Stimulated activated CD4-positive, alpha-beta T cell treated with anti-CD3 and anti-CD28 coated beads, TNF-alpha, amount 100 ng/mL, for 48 hours (primary cell): ENCODE measurements around the gene EPSTI1.

Experiments used
- DNase-seq, 3 donors: peaks; one replicate each; pipeline ENCODE4 v3.0.0-alpha.2; 2020; ENCODE audit warnings: low read depth in 3 of 3

The EPSTI1 gene

DNA sequence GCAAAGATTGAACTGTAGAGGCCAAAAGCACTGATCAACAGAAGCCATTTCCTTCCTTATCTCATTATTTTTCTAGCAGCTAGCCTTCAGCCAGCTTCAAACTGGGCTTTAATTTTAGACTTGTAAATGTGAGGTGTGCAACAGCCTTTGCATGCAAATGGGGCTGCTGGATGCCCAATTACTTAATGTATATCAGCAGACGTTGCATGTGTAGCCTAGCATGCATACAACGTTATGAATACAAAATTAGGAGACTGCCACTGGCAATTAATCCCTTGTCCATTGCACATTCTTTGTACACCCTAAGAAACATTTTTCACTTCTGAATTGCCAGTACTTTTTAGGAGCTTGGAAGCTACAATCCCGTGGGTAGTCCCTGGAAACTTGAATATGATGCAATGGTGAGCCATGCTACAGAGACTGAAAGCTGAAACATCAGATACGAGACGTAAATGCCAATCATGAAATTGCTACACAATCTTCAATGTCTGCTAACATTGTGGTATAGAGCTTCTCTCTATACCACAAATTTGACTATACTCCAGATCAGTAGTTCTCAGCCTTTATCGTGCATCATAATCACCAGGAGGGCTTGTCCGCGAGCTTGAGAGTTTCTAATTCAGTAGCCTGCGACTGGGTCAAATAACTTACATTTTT is 20.2 kb downstream of the EPSTI1 start:
- DNase-seq: no peak

DNA sequence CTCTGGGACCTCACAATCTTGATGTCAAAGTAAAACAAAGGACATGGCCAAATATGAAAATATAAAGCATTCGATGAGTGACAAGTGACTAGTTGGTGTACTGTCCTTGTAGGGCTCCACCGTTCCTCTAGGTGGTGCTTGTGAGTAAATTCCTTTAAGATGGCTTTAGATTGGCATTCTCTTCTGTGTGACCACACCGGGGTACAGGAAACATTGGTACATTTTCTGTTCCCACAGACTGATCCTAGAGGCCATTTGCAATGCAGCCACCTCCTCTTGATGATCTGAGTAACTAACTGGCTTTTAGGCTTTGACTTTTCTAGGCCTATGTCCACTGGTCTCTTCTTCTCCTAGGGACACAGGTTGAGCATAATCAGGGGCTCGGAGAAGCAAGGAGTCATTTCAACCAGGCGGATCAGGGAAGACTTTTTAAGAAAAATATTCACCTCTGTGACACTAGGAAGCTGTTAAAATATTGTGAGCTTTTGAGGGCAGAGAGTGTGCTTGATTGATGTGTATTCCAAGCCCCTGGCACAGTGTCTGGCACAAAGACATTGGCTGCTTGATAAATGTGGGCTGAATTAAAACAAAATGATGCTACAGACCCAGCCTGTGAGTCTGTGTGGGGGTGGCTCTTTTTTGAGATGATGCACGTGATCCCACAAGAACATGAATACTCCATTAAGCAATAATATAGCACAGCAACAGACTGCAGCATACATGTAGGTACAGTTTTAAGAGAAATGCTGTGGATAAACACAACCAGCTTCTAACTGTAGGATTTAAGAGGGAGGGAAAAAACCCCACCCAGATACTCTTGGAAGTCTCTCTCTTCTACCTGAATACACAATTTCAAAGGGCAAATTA is 21.0 kb downstream of the EPSTI1 start:
- DNase-seq: peak in 2 of 3 donors; percentile 13 to 37

GRCh38 chr13:42969565-42970172 is 22.4 kb downstream of the EPSTI1 start:
- DNase-seq: peak; percentile 57 to 83 (median 65)

DNA sequence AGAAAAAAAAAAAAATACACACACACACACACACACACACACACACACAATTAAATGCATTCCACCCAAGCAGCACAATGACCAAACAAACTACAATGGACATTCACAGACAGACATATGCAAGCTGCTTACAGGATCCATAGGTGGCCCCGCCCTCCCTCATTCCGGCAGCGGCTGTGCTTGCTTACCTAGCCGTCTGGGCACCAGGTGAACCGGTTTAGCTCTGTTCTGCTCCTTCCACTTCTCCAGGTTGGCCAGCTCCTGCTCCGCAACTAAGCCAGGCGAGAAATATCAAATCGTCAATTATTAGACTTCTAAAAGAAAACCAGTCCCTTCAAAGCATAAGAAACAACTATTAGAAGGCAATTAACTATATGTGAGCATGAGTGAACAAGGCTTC is 23.1 kb downstream of the EPSTI1 start:
- no peak for DNase-seq

GRCh38 chr13:42967660-42968059 is 24.4 kb downstream of the EPSTI1 start:
- DNase-seq: no peak

GRCh38 chr13:42965281-42965680 is 26.8 kb downstream of the EPSTI1 start:
- DNase-seq: no peak

GRCh38 chr13:42964761-42965161 is 27.3 kb downstream of the EPSTI1 start:
- DNase-seq: no peak

GRCh38 chr13:42959615-42960014 is 32.4 kb downstream of the EPSTI1 start:
- no peak for DNase-seq

GRCh38 chr13:42957881-42958280 is 34.2 kb downstream of the EPSTI1 start:
- DNase-seq: no peak

DNA sequence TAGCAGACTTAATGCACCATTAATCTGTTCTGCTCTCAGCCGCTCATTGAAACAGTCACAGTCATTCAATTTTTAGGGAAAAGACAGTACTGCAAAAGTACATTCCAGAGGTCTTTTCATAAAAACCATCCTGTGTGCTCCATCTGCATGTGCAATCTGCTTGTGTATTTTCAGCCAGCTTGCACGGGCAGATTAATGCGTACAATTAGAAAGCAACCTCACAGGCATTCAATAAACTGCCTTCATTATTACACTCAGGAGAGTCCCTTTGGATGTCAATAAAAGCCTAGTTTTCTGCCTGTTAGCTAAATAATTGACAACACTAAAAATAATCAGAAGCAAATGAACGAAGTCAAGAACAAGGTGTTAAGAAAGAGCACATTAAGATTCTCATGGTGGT is 41.9 kb downstream of the EPSTI1 start:
- no peak for DNase-seq

DNA sequence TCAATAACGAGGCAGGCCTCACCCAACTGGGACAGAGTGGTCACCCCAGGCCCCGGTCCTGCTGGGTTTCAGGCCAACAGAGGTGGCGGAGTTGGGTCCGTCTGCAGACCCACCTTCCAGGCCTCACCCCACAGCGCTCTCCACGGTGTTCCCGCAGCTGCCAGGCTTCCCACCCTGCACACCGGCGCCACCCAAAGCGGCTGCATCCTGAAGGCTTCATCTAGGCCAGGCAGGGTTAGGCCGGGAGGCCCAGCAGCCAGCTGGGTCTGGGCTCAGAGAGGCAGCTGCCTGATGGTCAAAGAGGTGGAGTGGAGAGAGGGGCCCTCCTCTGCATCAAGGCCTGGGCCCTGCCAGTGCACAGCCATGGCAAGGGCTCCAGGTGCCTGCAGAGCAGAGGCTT is 44.1 kb downstream of the EPSTI1 start:
- DNase-seq: no peak

DNA sequence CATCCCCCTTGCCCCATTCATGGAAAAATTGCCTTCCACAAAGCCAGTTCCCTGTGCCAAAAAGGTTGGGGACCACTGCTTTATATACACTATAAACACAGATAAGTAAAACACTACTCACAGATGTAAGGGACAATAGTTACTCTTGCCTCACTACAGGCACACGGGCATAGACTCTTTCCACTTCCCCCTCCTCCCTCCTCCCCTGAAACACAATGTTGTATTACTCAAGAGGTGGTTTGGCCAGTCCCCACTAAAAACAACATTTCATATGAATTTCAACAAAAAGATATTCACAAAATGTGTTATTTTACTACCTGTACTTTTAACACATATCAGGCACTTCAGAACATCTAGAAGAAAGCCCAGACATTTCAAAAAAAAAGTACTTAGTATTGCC is 45.1 kb downstream of the EPSTI1 start:
- no peak for DNase-seq

GRCh38 chr13:42929886-42930535 is 62.0 kb downstream of the EPSTI1 start:
- DNase-seq: no peak

DNA sequence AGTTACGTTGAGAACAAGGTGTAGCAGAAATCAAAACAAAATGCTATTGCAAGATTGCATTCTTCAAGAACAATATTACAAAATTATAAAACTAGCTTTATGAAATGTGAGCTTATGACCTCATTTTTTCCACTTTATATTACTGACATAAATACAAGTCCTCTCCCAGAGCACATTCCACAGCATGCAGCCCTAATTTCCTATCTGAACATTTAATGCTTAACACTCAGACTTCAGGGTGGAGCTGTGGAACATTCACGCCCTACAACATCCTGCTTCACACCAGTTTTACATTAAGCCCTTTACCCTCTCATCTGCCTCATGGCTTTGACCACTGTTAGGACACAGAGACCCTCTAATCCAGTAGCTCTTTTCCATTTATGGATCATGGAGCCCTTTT is 65.5 kb downstream of the EPSTI1 start:
- no peak for DNase-seq

GRCh38 chr13:42926043-42926442 is 66.0 kb downstream of the EPSTI1 start:
- DNase-seq: no peak

DNA sequence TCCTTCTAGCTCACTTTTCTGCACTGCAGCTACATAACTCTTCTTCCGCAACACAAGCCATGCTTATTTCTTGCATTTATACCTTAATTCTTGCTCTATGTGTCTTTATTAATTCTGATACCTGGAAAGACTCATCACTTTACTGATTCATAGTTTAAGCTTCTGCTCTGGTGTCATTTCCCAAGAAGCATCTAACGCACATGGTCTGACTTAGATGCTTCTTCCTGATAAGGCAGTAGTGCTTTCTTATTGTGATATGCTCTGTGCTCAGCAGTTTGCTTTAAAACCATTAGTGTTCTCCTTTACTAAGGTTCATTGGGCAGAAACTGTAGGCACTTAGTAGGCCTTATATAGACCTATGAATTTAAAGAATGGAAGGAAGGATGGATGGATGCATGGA is 66.4 kb downstream of the EPSTI1 start:
- DNase-seq: no peak

DNA sequence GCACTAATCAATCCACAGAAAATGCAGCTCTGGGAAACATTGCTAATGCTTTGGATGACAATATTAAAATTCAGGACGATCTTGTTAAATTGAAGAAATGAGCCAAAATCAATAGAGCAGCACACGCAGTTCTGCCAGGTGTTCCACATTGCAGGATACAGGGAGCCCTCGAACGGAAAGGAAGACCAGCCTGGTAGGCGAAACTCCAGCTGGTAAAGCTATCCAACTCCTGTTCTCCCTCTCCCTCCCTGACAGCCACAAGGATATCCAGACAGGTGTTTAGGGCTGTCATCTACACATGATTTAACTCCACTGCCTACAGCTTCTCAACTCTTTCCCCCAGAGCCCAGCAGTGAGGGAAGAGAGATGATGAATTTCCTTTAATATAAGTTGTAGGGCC is 67.7 kb downstream of the EPSTI1 start:
- no peak for DNase-seq

GRCh38 chr13:42907745-42908144 is 84.3 kb downstream of the EPSTI1 start:
- DNase-seq: no peak

GRCh38 chr13:42906257-42906656 is 85.8 kb downstream of the EPSTI1 start:
- DNase-seq: no peak

DNA sequence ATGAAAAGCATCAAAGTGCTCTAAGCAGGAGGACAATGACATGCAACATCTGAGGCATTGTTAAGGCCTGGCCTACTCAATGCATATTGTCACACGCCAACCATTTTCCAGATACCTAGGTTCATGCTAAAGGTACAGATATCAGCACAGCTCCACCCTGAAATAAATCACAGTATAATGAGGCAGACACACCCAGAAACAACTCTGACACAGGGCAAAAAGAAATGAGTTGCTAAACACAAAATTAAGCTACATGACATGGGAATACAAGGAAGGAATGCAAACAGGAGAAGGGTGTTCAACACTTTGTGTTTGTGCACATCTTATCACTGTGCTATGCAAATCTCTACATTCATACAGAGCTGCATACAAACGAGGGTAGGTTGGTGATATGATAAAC is 86.5 kb downstream of the EPSTI1 start:
- DNase-seq: no peak

- no peak for DNase-seq
Measured at GRCh38 chr13:42899266-42899665, 92.8 kb downstream of the EPSTI1 start.

DNA sequence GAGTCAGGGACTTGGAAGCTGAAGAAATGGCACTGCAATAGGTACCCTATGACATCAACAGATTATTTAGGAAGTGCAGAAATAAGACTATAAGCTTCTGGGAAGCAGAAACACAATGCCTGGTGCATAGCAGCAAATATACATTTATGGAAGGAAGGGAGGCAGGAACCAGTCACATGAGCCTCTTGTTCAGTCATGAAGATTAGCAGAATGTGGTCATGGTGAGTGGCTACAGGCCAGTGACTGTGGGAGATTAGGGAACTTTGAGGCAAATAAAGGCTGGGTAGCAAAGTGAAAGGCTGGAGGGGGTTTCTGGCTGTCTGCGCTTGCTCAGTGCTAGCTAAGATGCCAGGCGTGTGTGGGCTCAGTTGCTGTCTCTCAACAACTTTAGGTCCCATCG is 96.3 kb downstream of the EPSTI1 start:
- DNase-seq: no peak
